IMR-90 (cell line): ENCODE results near the gene SLFNL1. TPM values are rescaled to one million over a fixed set of nuclear protein-coding genes. Genes with fewer than 3 reads are reported as not detected.

Experiments used
- ATAC-seq: fragments of 200-7000 bp; cut with Tn5 transposase; 2 replicates; pipeline ENCODE4 v1.9.1; 2020; ENCODE audit warnings: low read depth, mild to moderate bottlenecking, moderate library complexity
- BruUV-seq: library from RNA; stranded (reverse); fragments of 400-500 nt; replicated peaks from 2 replicates; lab custom pipeline; 2021; lab: Mats Ljungman, UMichigan
- CTCF ChIA-PET: fragments of 300-600 bp; formaldehyde crosslinking; extraction: SDS; loops from one replicate; lab custom pipeline; 2021; ENCODE audit warnings: antibody characterized with exemption; lab: Yijun Ruan, JAX
- POLR2A ChIA-PET: fragments of 300-600 bp; sonication (Branson Sonifier 250); formaldehyde crosslinking; loops from one replicate; lab custom pipeline; 2022; ENCODE audit warnings: antibody characterized with exemption; ENCODE audit not compliant: unreplicated experiment; lab: Charles Lee
- DNase-seq: peaks from one replicate; pipeline ENCODE4 v3.0.0; 2013
- H2AFZ ChIP-seq: replicated peaks from 2 replicates; pipeline ENCODE3; 2013; ENCODE audit warnings: low read length, mild to moderate bottlenecking; ENCODE audit not compliant: poor library complexity
- H2AK5ac ChIP-seq: 2 replicates; pipeline ENCODE4 v1.6.1; 2013; ENCODE audit warnings: low read depth, low read length, inconsistent platforms
- H2AK9ac ChIP-seq: replicated peaks from 2 replicates; pipeline ENCODE3; 2013; ENCODE audit warnings: mild to moderate bottlenecking, low read depth, low read length, moderate library complexity; ENCODE audit not compliant: poor library complexity
- H2BK120ac ChIP-seq: 2 replicates; pipeline ENCODE4 v1.6.1; 2013; ENCODE audit warnings: low read depth, low read length, inconsistent platforms
- H2BK15ac ChIP-seq: 3 replicates; pipeline ENCODE4 v1.6.1; 2013; ENCODE audit warnings: low read depth, low read length, inconsistent platforms
- H2BK20ac ChIP-seq: 2 replicates; pipeline ENCODE4 v1.6.1; 2013; ENCODE audit warnings: low read depth, mild to moderate bottlenecking, inconsistent platforms, low read length, moderate library complexity
- H2BK5ac ChIP-seq: 2 replicates; pipeline ENCODE4 v1.6.1; 2013; ENCODE audit warnings: mild to moderate bottlenecking, low read depth, low read length, inconsistent platforms; ENCODE audit not compliant: poor library complexity, severe bottlenecking
- H3K14ac ChIP-seq: replicated peaks from 2 replicates; pipeline ENCODE4 v1.6.1; 2013; ENCODE audit warnings: low read depth, low read length, inconsistent platforms
- H3K18ac ChIP-seq: 2 replicates; pipeline ENCODE4 v1.6.1; 2013; ENCODE audit warnings: low read depth, low read length, control low read depth
- H3K23ac ChIP-seq: 2 replicates; pipeline ENCODE4 v1.6.1; 2013; ENCODE audit warnings: low read depth, low read length, inconsistent platforms
- H3K27ac ChIP-seq: 2 replicates; pipeline ENCODE4 v1.5.1; 2013; ENCODE audit warnings: mild to moderate bottlenecking, control low read depth, low read length; ENCODE audit not compliant: insufficient read depth
- H3K27me3 ChIP-seq: 2 replicates; pipeline ENCODE4 v1.6.1; 2013; ENCODE audit warnings: low read length; ENCODE audit not compliant: control insufficient read depth, insufficient read depth
- H3K36me3 ChIP-seq: 2 replicates; pipeline ENCODE4 v1.6.1; 2013; ENCODE audit warnings: low read length, mixed read lengths; ENCODE audit not compliant: control insufficient read depth, insufficient read depth
- H3K4ac ChIP-seq: 2 replicates; pipeline ENCODE4 v1.6.1; 2013; ENCODE audit warnings: low read depth, low read length, inconsistent platforms
- H3K4me1 ChIP-seq: 2 replicates; pipeline ENCODE4 v1.6.1; 2013; ENCODE audit warnings: low read length, mixed read lengths; ENCODE audit not compliant: control insufficient read depth, insufficient read depth
- H3K4me2 ChIP-seq: 2 replicates; pipeline ENCODE4 v1.6.1; 2013; ENCODE audit warnings: low read depth, mild to moderate bottlenecking, control low read depth, low read length, moderate library complexity
- H3K4me3 ChIP-seq: 2 replicates; pipeline ENCODE4 v1.5.1; 2013; ENCODE audit warnings: low read depth, mild to moderate bottlenecking, control low read depth, low read length, moderate library complexity; ENCODE audit not compliant: insufficient read depth
- H3K56ac ChIP-seq: 2 replicates; pipeline ENCODE4 v1.6.1; 2013; ENCODE audit warnings: low read length, inconsistent platforms; ENCODE audit not compliant: insufficient read depth; ENCODE audit errors: extremely low read depth
- H3K79me1 ChIP-seq, 2 experiments: 2 replicates each; pipeline ENCODE4 v1.6.1; 2013; ENCODE audit warnings: low read length in 2 of 2, inconsistent platforms in 1 of 2, low read depth in 1 of 2
- H3K9ac ChIP-seq: 2 replicates; pipeline ENCODE4 v1.6.1; 2013; ENCODE audit warnings: low read depth, low read length, control low read depth
- H3K9me1 ChIP-seq: 2 replicates; pipeline ENCODE4 v1.6.1; 2013; ENCODE audit warnings: low read length, inconsistent platforms; ENCODE audit not compliant: insufficient read depth
- H3K9me3 ChIP-seq: 2 replicates; pipeline ENCODE4 v1.6.1; 2013; ENCODE audit warnings: low read length; ENCODE audit not compliant: control insufficient read depth, insufficient read depth
- H4K20me1 ChIP-seq: 2 replicates; pipeline ENCODE4 v1.6.1; 2013; ENCODE audit warnings: low read length, inconsistent platforms; ENCODE audit not compliant: insufficient read depth
- H4K5ac ChIP-seq: 2 replicates; pipeline ENCODE4 v1.6.1; 2013; ENCODE audit warnings: mild to moderate bottlenecking, low read depth, low read length, control low read depth
- H4K8ac ChIP-seq, 2 experiments: 2 replicates each; pipeline ENCODE4 v1.6.1; 2013; ENCODE audit warnings: low read depth in 2 of 2, low read length in 2 of 2, control low read depth in 1 of 2, inconsistent platforms in 1 of 2
- H4K91ac ChIP-seq: 2 replicates; pipeline ENCODE4 v1.6.1; 2013; ENCODE audit warnings: low read depth, low read length, inconsistent platforms; ENCODE audit not compliant: insufficient read depth
- CEBPB ChIP-seq: IDR thresholded peaks from 2 replicates; pipeline ENCODE4 v1.6.1; 2012; ENCODE audit warnings: low read depth, low read length, improper control_type of control experiment
- MAZ ChIP-seq: IDR thresholded peaks from 2 replicates; pipeline ENCODE4 v1.6.1; 2012; ENCODE audit warnings: low read depth, mild to moderate bottlenecking, low read length, improper control_type of control experiment, moderate library complexity, borderline replicate concordance
- RAD21 ChIP-seq: IDR thresholded peaks from 2 replicates; pipeline ENCODE4 v1.6.1; 2012; ENCODE audit warnings: low read length, improper control_type of control experiment
- WGBS, 2 experiments: methylation state at CpG; one replicate each; pipeline versions ENCODE4 v1.1.5 to v1.1.7; 2013; ENCODE audit warnings: missing lambda C conversion rate in 2 of 2; ENCODE audit not compliant: insufficient read length in 1 of 2; ENCODE audit errors: extremely low coverage in 2 of 2; 5-methylcytosine and 5-hydroxymethylcytosine counted together
- dilution Hi-C: fragments of 300-500 bp; cut with HindIII; formaldehyde crosslinking; loops from one replicate; pipeline ENCODE4 v1.14.3; 2018; ENCODE audit warnings: low sequenced_read_pairs; ENCODE audit not compliant: unreplicated experiment
- in situ Hi-C: fragments of 300-500 bp; cut with MboI; formaldehyde crosslinking; loops from 3 replicates; pipeline ENCODE4 v1.14.3; 2019; ENCODE audit warnings: low sequenced_read_pairs, inconsistent platforms, mixed read lengths
- intact Hi-C: fragments of 100-400 bp; cut with micrococcal nuclease; formaldehyde crosslinking; loops from 2 replicates; pipeline ENCODE4 v1.10.0; 2022
- polyA plus RNA-seq, 3 experiments: library from polyadenylated mRNA; depleted of rRNA; stranded (reverse); fragments of >200 nt; gene quantifications; 2 replicates each; pipeline ENCODE4 v1.2.3, GENCODE V29; 2012; ENCODE audit warnings: low replicate concordance in 1 of 3
- total RNA-seq: library from RNA; depleted of rRNA; stranded (reverse); fragments of >200 nt; gene quantifications from 2 replicates; pipeline ENCODE4 v1.2.3, GENCODE V29; 2012

SLFNL1 gene
- total and polyA plus RNA-seq, 2 of the 4 experiments (the other 2 are of a cell fraction), result under 0.01 to 0.09 TPM

DNA sequence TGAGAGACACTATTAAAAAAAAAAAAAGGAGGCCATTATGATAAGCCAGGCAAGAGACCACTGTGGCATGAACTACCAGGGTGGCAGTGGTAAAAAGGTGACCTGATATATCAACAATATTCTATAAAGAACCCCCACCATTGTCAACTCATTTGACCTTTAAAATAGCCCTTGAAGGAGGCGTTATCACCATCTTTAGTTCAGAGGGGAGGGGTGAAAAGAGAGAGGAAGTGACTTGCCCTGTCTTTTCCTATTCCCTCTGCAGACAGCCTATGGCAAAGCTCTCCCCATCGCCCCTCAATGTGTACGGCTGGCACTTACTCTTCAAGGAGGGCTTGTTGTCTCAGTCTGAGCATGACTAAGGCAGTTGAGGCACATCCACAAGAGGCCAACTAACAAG, 11.7 kb upstream of the SLFNL1 start:
- BruUV-seq, result no TSS peak
- H2AK5ac ChIP-seq, result no peak overlapping the region
- no peak overlapping the region for H3K56ac ChIP-seq
- no peak overlapping the region for H2BK15ac ChIP-seq
- DNase-seq (no peak), ATAC-seq (no peak)
- no peak overlapping the region for H4K91ac ChIP-seq
- H3K36me3 ChIP-seq, result peaks cover 34% of the 10 kb centered on the region
- in situ Hi-C loops, result loop anchor here (25.0 kb wide), 1 partner anchor 379 kb away; no protein-coding TSS in a partner anchor
- intact Hi-C loops, result no loop called here
- no peak overlapping the region for H4K5ac ChIP-seq
- no peak overlapping the region for H2BK120ac ChIP-seq
- H2BK5ac ChIP-seq, result no peak overlapping the region
- H3K9me3 ChIP-seq, result no peaks in the 10 kb centered on the region
- no peaks in the 10 kb centered on the region; a peak in 1 of 4 replicates for H3K79me1 ChIP-seq
- H4K8ac ChIP-seq, result no peak overlapping the region
- no peak overlapping the region for H3K4me3 ChIP-seq
- H3K4ac ChIP-seq, result no peak overlapping the region
- ChIA-PET POLR2A (no interaction called here), CTCF (no interaction called here)
- H3K4me1 ChIP-seq, result no peaks in the 10 kb centered on the region
- no peaks in the 10 kb centered on the region for H3K27me3 ChIP-seq
- H2AFZ ChIP-seq, result no peak overlapping the region
- H3K9ac ChIP-seq, result no peak overlapping the region
- H3K9me1 ChIP-seq, result peaks cover 5% of the 10 kb centered on the region
- H3K14ac ChIP-seq, result no peak overlapping the region
- 100% methylated on average over 2 of the region's 3 CpGs; no CpG with 5 or more reads in 1 of the 2 experiments for WGBS, 2 experiments
- H3K23ac ChIP-seq, result no peak overlapping the region
- no peak overlapping the region for H3K4me2 ChIP-seq
- dilution Hi-C loops, result no loop called here
- no peak overlapping the region for H2BK20ac ChIP-seq
- H4K20me1 ChIP-seq, result no peaks in the 10 kb centered on the region
- H3K18ac ChIP-seq, result no peak overlapping the region
- TF ChIP-seq MAZ (no peak), CEBPB (no peak), RAD21 (no peak)
- H3K27ac ChIP-seq, result no peak overlapping the region
- H2AK9ac ChIP-seq, result no peak overlapping the region
